Activated T-helper 17 cell treated with anti-CD3 and anti-CD28 coated beads, Interleukin-2, amount 50 U/mL, for 72 hours (primary cell): ENCODE results near the gene PPP4C. TPM values are rescaled to one million over a fixed set of nuclear protein-coding genes. Genes with fewer than 3 reads are reported as not detected.

Experiments
- ATAC-seq: fragments of 150-1000 bp; cut with Tn5 transposase; replicated peaks from 2 replicates; pipeline ENCODE4 v1.10.0; 2021; ENCODE audit warnings: mild to moderate bottlenecking, moderate library complexity
- H3K27ac Mint-ChIP-seq: one replicate; pipeline ENCODE4 v1.8.0; 2022; ENCODE audit warnings: mixed read lengths
- H3K27me3 Mint-ChIP-seq: one replicate; pipeline ENCODE4 v1.8.0; 2022; ENCODE audit warnings: mixed read lengths
- H3K36me3 Mint-ChIP-seq: one replicate; pipeline ENCODE4 v1.8.0; 2022; ENCODE audit warnings: low read depth, mild to moderate bottlenecking, mixed read lengths
- H3K4me1 Mint-ChIP-seq: one replicate; pipeline ENCODE4 v1.8.0; 2022; ENCODE audit warnings: mixed read lengths
- H3K4me3 Mint-ChIP-seq: one replicate; pipeline ENCODE4 v1.8.0; 2022; ENCODE audit warnings: mild to moderate bottlenecking, mixed read lengths
- H3K9me3 Mint-ChIP-seq: one replicate; pipeline ENCODE4 v1.8.0; 2022; ENCODE audit warnings: mixed read lengths
- total RNA-seq, 2 donors: library from RNA; stranded (reverse); gene quantifications; one replicate each; pipeline ENCODE4 v1.2.3, GENCODE V29; 2022

PPP4C gene
- total RNA-seq, 2 donors from 2014 or later: 111 to 147 TPM

- Mint-ChIP-seq H3K4me1 (peaks cover 8% of the 10 kb centered on the region), H3K9me3 (no peaks in the 10 kb centered on the region), H3K36me3 (peaks cover 3% of the 10 kb centered on the region), H3K27me3 (no peaks in the 10 kb centered on the region), H3K27ac (no peak overlapping the region), H3K4me3 (no peak overlapping the region)
- ATAC-seq: peak; percentile 28
Observed at GRCh38 chr16:30046588-30046987, 29.2 kb upstream of the PPP4C start.

GRCh38 chr16:30049871-30050270, 25.9 kb upstream of the PPP4C start:
- H3K4me3 Mint-ChIP-seq: no peak overlapping the region
- no peak overlapping the region for H3K27ac Mint-ChIP-seq
- no peaks in the 10 kb centered on the region for H3K9me3 Mint-ChIP-seq
- H3K4me1 Mint-ChIP-seq: peaks cover 12% of the 10 kb centered on the region
- H3K36me3 Mint-ChIP-seq: peaks cover 16% of the 10 kb centered on the region
- H3K27me3 Mint-ChIP-seq: no peaks in the 10 kb centered on the region
- no peak for ATAC-seq

- no peaks in the 10 kb centered on the region for H3K27me3 Mint-ChIP-seq
- H3K36me3 Mint-ChIP-seq: peaks cover 16% of the 10 kb centered on the region
- peak overlapping the region; percentile 79 for H3K4me3 Mint-ChIP-seq
- H3K9me3 Mint-ChIP-seq: no peaks in the 10 kb centered on the region
- no peak for ATAC-seq
- peaks cover 11% of the 10 kb centered on the region for H3K4me1 Mint-ChIP-seq
- peak overlapping the region; percentile 61 for H3K27ac Mint-ChIP-seq
Observed at GRCh38 chr16:30051518-30051917, 24.3 kb upstream of the PPP4C start.

GRCh38 chr16:30052671-30053372, 23.0 kb upstream of the PPP4C start:
- H3K9me3 Mint-ChIP-seq: no peaks in the 10 kb centered on the region
- H3K4me3 Mint-ChIP-seq: peak overlapping the region; percentile 79
- no peaks in the 10 kb centered on the region for H3K27me3 Mint-ChIP-seq
- ATAC-seq: peak; percentile 82
- peaks cover 11% of the 10 kb centered on the region for H3K4me1 Mint-ChIP-seq
- H3K27ac Mint-ChIP-seq: peak overlapping the region; percentile 86
- peaks cover 16% of the 10 kb centered on the region for H3K36me3 Mint-ChIP-seq

GRCh38 chr16:30053376-30054015, 22.3 kb upstream of the PPP4C start:
- H3K27me3 Mint-ChIP-seq: no peaks in the 10 kb centered on the region
- peaks cover 16% of the 10 kb centered on the region for H3K36me3 Mint-ChIP-seq
- H3K4me3 Mint-ChIP-seq: peak overlapping the region; percentile 79
- ATAC-seq: peak; percentile 10
- no peaks in the 10 kb centered on the region for H3K9me3 Mint-ChIP-seq
- H3K4me1 Mint-ChIP-seq: peaks cover 11% of the 10 kb centered on the region
- peak overlapping the region; percentile 86 for H3K27ac Mint-ChIP-seq

- Mint-ChIP-seq H3K36me3 (peaks cover 16% of the 10 kb centered on the region), H3K27me3 (no peaks in the 10 kb centered on the region), H3K4me3 (peak overlapping the region; percentile 79), H3K9me3 (no peaks in the 10 kb centered on the region), H3K4me1 (peaks cover 11% of the 10 kb centered on the region), H3K27ac (peak overlapping the region; percentile 45)
- no peak for ATAC-seq
Observed at GRCh38 chr16:30054451-30054850, 21.3 kb upstream of the PPP4C start.

- ATAC-seq: peak; percentile 79
- Mint-ChIP-seq H3K27ac (peak overlapping the region; percentile 45), H3K27me3 (no peaks in the 10 kb centered on the region), H3K36me3 (peaks cover 16% of the 10 kb centered on the region), H3K4me3 (peak overlapping the region; percentile 79), H3K9me3 (no peaks in the 10 kb centered on the region), H3K4me1 (peaks cover 11% of the 10 kb centered on the region)
Observed at GRCh38 chr16:30054959-30055553, 20.7 kb upstream of the PPP4C start.

GRCh38 chr16:30060346-30060745, 15.4 kb upstream of the PPP4C start:
- Mint-ChIP-seq H3K27me3 (no peaks in the 10 kb centered on the region), H3K36me3 (peaks cover 18% of the 10 kb centered on the region), H3K9me3 (no peaks in the 10 kb centered on the region), H3K27ac (no peak overlapping the region), H3K4me1 (no peaks in the 10 kb centered on the region), H3K4me3 (no peak overlapping the region)
- ATAC-seq: no peak

- Mint-ChIP-seq H3K4me3 (no peak overlapping the region), H3K27me3 (no peaks in the 10 kb centered on the region), H3K9me3 (no peaks in the 10 kb centered on the region), H3K27ac (no peak overlapping the region), H3K36me3 (peaks cover 24% of the 10 kb centered on the region), H3K4me1 (no peaks in the 10 kb centered on the region)
- no peak for ATAC-seq
Observed at GRCh38 chr16:30060836-30061554, 14.8 kb upstream of the PPP4C start.

- Mint-ChIP-seq H3K36me3 (peaks cover 48% of the 10 kb centered on the region), H3K27me3 (no peaks in the 10 kb centered on the region), H3K4me1 (peaks cover 9% of the 10 kb centered on the region), H3K9me3 (no peaks in the 10 kb centered on the region), H3K4me3 (peak overlapping the region; percentile 92), H3K27ac (peak overlapping the region; percentile 95)
- no peak for ATAC-seq
Observed at GRCh38 chr16:30063278-30063892, 12.4 kb upstream of the PPP4C start.

- peak; percentile 36 for ATAC-seq
- H3K9me3 Mint-ChIP-seq: no peaks in the 10 kb centered on the region
Observed at GRCh38 chr16:30063893-30064728, 11.7 kb upstream of the PPP4C start.

GRCh38 chr16:30064729-30065101, 11.1 kb upstream of the PPP4C start:
- Mint-ChIP-seq H3K9me3 (no peaks in the 10 kb centered on the region), H3K36me3 (peaks cover 62% of the 10 kb centered on the region), H3K27me3 (no peaks in the 10 kb centered on the region), H3K27ac (peak overlapping the region; percentile 95), H3K4me1 (peaks cover 9% of the 10 kb centered on the region), H3K4me3 (peak overlapping the region; percentile 92)
- no peak for ATAC-seq

More at GRCh38 chr16:30063893-30064728, 11.7 kb upstream of the PPP4C start:
- Mint-ChIP-seq H3K36me3 (peaks cover 56% of the 10 kb centered on the region), H3K4me3 (peak overlapping the region; percentile 92), H3K4me1 (peaks cover 9% of the 10 kb centered on the region), H3K27me3 (no peaks in the 10 kb centered on the region), H3K27ac (peak overlapping the region; percentile 95)

- no peaks in the 10 kb centered on the region for H3K27me3 Mint-ChIP-seq
- peaks cover 68% of the 10 kb centered on the region for H3K36me3 Mint-ChIP-seq
- H3K27ac Mint-ChIP-seq: peak within 1 kb of the TSS; percentile 95
- ATAC-seq: peak; percentile 87
- peaks cover 9% of the 10 kb centered on the region for H3K4me1 Mint-ChIP-seq
- no peaks in the 10 kb centered on the region for H3K9me3 Mint-ChIP-seq
- peak within 1 kb of the TSS; percentile 92 for H3K4me3 Mint-ChIP-seq
Observed at GRCh38 chr16:30065102-30065942, 10.5 kb upstream of the PPP4C start, which contains the start of gene ALDOA. TSS of gene ALDOA (plus strand) at chr16:30065760. CDS start at chr16:30066898, 1,138 bp downstream.
